Measurements from ENCODE around the gene COL21A1.
A peak's percentile ranks its signal among the peaks of the same experiment; 100 is the strongest.

COL21A1 gene

DNA sequence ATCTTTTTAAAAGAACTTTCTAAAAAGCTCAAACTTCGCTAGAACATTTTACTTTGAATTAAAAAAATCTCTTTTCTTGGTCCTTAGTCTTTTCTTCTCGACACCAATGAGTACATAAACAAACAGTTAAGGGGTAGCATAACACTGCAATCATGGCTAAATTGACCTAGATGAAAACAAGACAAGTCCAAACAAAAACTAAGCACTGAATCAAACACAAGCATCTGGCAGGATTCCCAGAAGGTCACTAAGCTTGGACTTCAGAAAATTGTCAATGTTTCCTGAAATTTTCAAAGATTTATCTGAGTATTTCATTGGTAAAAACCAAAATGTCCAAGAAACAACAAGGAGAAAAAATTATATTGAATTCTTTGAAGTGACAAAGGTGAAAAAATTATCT, 5.0 kb downstream of the COL21A1 start:
- WGBS (ENCODE audit: extremely low coverage, insufficient coverage, insufficient read length): no CpG with 5 or more reads among the region's 2 CpGs
- no peak overlapping the region for H3K4ac ChIP-seq (ENCODE audit: low read depth, low read length)
- no peaks in the 10 kb centered on the region for H3K79me1 ChIP-seq (ENCODE audit: low read length)

DNA sequence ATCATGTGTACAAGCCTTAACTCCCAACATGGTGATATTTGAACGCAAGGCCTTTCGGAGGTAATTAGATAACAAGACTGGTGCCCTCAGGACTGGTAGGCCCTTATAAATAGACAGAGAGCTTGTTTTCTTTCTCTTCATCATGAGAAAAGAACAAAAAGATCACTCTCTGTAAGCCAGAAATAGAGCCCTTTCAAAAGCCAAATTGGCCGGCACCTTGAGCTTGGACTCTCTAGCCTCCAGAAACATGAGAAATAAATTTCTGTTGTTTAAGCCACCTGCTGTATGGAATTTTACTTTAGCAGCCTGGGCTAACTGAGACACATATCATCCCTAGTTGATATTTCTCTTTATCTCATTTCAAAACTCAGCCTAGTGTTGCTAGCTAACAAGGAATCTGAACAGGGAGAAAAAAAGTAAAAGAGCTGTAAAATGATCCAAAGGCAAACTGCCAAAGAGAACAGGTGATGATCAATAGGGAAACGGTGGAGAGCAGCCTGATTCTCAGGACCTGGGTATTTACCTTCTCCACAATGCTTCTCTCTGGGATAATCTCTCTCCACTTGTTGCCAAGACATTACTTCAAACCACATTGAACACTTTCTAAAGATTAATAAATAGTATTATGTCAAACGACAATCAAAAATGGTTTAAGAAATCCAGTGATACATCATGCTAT, 6.1 kb downstream of the COL21A1 start:
- no CpG with 5 or more reads among the region's 5 CpGs for WGBS (ENCODE audit: extremely low coverage, insufficient coverage, insufficient read length)

More for the DNA sequence above, 5.0 kb downstream of the COL21A1 start:
- Histone ChIP-seq H2AK5ac (ENCODE audit: low read length) (no peak overlapping the region), H3K4me3 (ENCODE audit: low read depth, low read length) (no peak overlapping the region), H2BK5ac (ENCODE audit: low read depth, low read length, poor library complexity) (no peak overlapping the region), H4K12ac (ENCODE audit: low read depth, low read length) (no peak overlapping the region), H2BK12ac (ENCODE audit: low read length) (no peak overlapping the region), H3K23ac (ENCODE audit: low read length) (no peak overlapping the region), H4K8ac (ENCODE audit: low read depth, low read length) (no peak overlapping the region), H4K91ac (ENCODE audit: low read depth, low read length) (no peak overlapping the region), H3K4me2 (ENCODE audit: low read length) (no peak overlapping the region), H3K36me3 (ENCODE audit: control insufficient read depth in 1 of 2, insufficient read depth in 2 of 2, low read length in 2 of 2) (no peaks in the 10 kb centered on the region), H3K79me2 (ENCODE audit: control insufficient read depth, insufficient read depth, low read length, poor library complexity) (no peaks in the 10 kb centered on the region), H3K4me1 (ENCODE audit: control insufficient read depth in 1 of 2, insufficient read depth in 2 of 2, low read length in 2 of 2) (peaks cover 5 to 8% of the 10 kb centered on the region in 2 experiments), H3K14ac (ENCODE audit: low read length) (no peak overlapping the region), H3K18ac (ENCODE audit: low read length) (no peak overlapping the region), H2BK120ac (ENCODE audit: insufficient read depth, low read length, poor library complexity) (no peak overlapping the region), H3K9ac (ENCODE audit: low read length) (no peak overlapping the region), H3K27ac (ENCODE audit: low read depth, low read length) (no peak overlapping the region), H2AFZ (ENCODE audit: insufficient read depth, low read length, poor library complexity) (no peak overlapping the region), H3K9me3 (ENCODE audit: insufficient read depth, low read depth, low read length) (no peaks in the 10 kb centered on the region), H3K27me3 (ENCODE audit: insufficient read depth, low read length) (no peaks in the 10 kb centered on the region)
- DNase-seq: no peak

DNA sequence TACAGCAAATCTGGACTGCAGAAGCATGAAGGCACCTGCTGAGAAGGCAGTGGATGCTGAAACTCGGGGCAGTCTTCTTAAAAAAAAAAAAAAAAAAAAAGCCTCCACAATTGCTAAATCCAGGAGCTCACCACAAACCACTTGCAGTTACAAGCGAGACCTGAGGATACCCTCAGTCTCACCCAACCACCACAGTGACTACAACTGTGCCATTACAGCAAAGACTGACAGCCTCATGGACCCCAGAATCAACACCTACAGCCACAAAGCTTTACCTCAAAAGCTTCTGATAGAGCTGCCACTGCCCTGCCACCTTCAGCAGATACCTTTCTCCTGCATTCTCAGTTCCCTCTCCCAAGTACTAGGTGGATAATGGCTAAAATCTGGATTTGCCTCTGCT, 9.0 kb downstream of the COL21A1 start:
- Histone ChIP-seq H3K4me1 (ENCODE audit: control insufficient read depth in 1 of 2, insufficient read depth in 2 of 2, low read length in 2 of 2) (no peaks in the 10 kb centered on the region), H3K4me2 (ENCODE audit: low read length) (no peak overlapping the region), H3K36me3 (ENCODE audit: control insufficient read depth in 1 of 2, insufficient read depth in 2 of 2, low read length in 2 of 2) (no peaks in the 10 kb centered on the region)

More for the DNA sequence above, 6.1 kb downstream of the COL21A1 start:
- no peak overlapping the region for H2BK120ac ChIP-seq (ENCODE audit: insufficient read depth, low read length, poor library complexity)
- no peaks in the 10 kb centered on the region for H3K79me2 ChIP-seq (ENCODE audit: control insufficient read depth, insufficient read depth, low read length, poor library complexity)
- H3K9me3 ChIP-seq (ENCODE audit: insufficient read depth, low read depth, low read length): no peaks in the 10 kb centered on the region
- no peak overlapping the region for H3K27ac ChIP-seq (ENCODE audit: low read depth, low read length)
- no peaks in the 10 kb centered on the region for H3K36me3 ChIP-seq (ENCODE audit: control insufficient read depth in 1 of 2, insufficient read depth in 2 of 2, low read length in 2 of 2)
- no peak overlapping the region for H4K91ac ChIP-seq (ENCODE audit: low read depth, low read length)
- no peaks in the 10 kb centered on the region for H3K27me3 ChIP-seq (ENCODE audit: insufficient read depth, low read length)
- H3K23ac ChIP-seq (ENCODE audit: low read length): no peak overlapping the region
- no peaks in the 10 kb centered on the region for H3K4me1 ChIP-seq (ENCODE audit: control insufficient read depth in 1 of 2, insufficient read depth in 2 of 2, low read length in 2 of 2)
- H2BK5ac ChIP-seq (ENCODE audit: low read depth, low read length, poor library complexity): no peak overlapping the region
- no peak overlapping the region for H4K8ac ChIP-seq (ENCODE audit: low read depth, low read length)
- no peaks in the 10 kb centered on the region for H3K79me1 ChIP-seq (ENCODE audit: low read length)
- DNase-seq: no peak
- no peak overlapping the region for H2AK5ac ChIP-seq (ENCODE audit: low read length)
- no peak overlapping the region for H3K9ac ChIP-seq (ENCODE audit: low read length)
- no peak overlapping the region for H3K4ac ChIP-seq (ENCODE audit: low read depth, low read length)
- no peak overlapping the region for H3K14ac ChIP-seq (ENCODE audit: low read length)
- no peak overlapping the region for H2AFZ ChIP-seq (ENCODE audit: insufficient read depth, low read length, poor library complexity)
- H4K12ac ChIP-seq (ENCODE audit: low read depth, low read length): no peak overlapping the region
- no peak overlapping the region for H3K18ac ChIP-seq (ENCODE audit: low read length)
- no peak overlapping the region for H3K4me2 ChIP-seq (ENCODE audit: low read length)
- H2BK12ac ChIP-seq (ENCODE audit: low read length): no peak overlapping the region
- H3K4me3 ChIP-seq (ENCODE audit: low read depth, low read length): no peak overlapping the region

DNA sequence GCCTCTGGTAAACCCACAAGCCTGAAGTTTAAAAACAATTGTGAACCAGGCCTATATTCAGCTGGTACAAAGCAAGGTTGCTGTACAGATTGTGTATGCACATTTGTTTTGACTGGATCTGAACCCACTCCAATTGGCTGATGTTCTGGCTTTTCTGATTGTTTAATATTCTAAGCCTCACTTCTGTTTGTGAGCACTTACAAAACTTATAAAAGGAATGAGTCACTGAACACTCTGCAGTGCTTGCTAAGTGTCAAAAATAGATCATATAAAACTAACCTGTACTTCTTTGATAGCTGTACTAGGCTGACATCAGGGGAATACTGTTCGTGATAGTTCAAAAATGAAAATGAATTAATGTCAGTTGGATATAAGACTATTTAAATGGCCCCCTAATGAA, 12.1 kb downstream of the COL21A1 start:
- H3K4me1 ChIP-seq (ENCODE audit: control insufficient read depth in 1 of 2, insufficient read depth in 2 of 2, low read length in 2 of 2): no peaks in the 10 kb centered on the region
- no peak overlapping the region for H4K12ac ChIP-seq (ENCODE audit: low read depth, low read length)
- no CpG with 5 or more reads among the region's 1 CpG for WGBS (ENCODE audit: extremely low coverage, insufficient coverage, insufficient read length)
- H4K8ac ChIP-seq (ENCODE audit: low read depth, low read length): no peak overlapping the region
- no peak overlapping the region for H2BK120ac ChIP-seq (ENCODE audit: insufficient read depth, low read length, poor library complexity)
- H3K4me2 ChIP-seq (ENCODE audit: low read length): no peak overlapping the region
- no peak overlapping the region for H2BK5ac ChIP-seq (ENCODE audit: low read depth, low read length, poor library complexity)
- H2AK5ac ChIP-seq (ENCODE audit: low read length): no peak overlapping the region
- no peak overlapping the region for H3K23ac ChIP-seq (ENCODE audit: low read length)
- H4K91ac ChIP-seq (ENCODE audit: low read depth, low read length): no peak overlapping the region
- no peaks in the 10 kb centered on the region for H3K79me1 ChIP-seq (ENCODE audit: low read length)
- DNase-seq: no peak
- no peaks in the 10 kb centered on the region for H3K36me3 ChIP-seq (ENCODE audit: control insufficient read depth in 1 of 2, insufficient read depth in 2 of 2, low read length in 2 of 2)
- no peak overlapping the region for H2BK12ac ChIP-seq (ENCODE audit: low read length)
- no peak overlapping the region for H3K4me3 ChIP-seq (ENCODE audit: low read depth, low read length)
- H3K27ac ChIP-seq (ENCODE audit: low read depth, low read length): no peak overlapping the region
- no peaks in the 10 kb centered on the region for H3K9me3 ChIP-seq (ENCODE audit: insufficient read depth, low read depth, low read length)
- no peak overlapping the region for H2AFZ ChIP-seq (ENCODE audit: insufficient read depth, low read length, poor library complexity)
- no peak overlapping the region for H3K18ac ChIP-seq (ENCODE audit: low read length)
- no peak overlapping the region for H3K9ac ChIP-seq (ENCODE audit: low read length)
- no peak overlapping the region for H3K14ac ChIP-seq (ENCODE audit: low read length)
- H3K79me2 ChIP-seq (ENCODE audit: control insufficient read depth, insufficient read depth, low read length, poor library complexity): no peaks in the 10 kb centered on the region
- H3K4ac ChIP-seq (ENCODE audit: low read depth, low read length): no peak overlapping the region
- H3K27me3 ChIP-seq (ENCODE audit: insufficient read depth, low read length): no peaks in the 10 kb centered on the region

More for the DNA sequence above, 9.0 kb downstream of the COL21A1 start:
- Histone ChIP-seq H3K79me2 (ENCODE audit: control insufficient read depth, insufficient read depth, low read length, poor library complexity) (no peaks in the 10 kb centered on the region), H2BK120ac (ENCODE audit: insufficient read depth, low read length, poor library complexity) (no peak overlapping the region), H2AFZ (ENCODE audit: insufficient read depth, low read length, poor library complexity) (no peak overlapping the region), H3K18ac (ENCODE audit: low read length) (no peak overlapping the region), H3K27me3 (ENCODE audit: insufficient read depth, low read length) (no peaks in the 10 kb centered on the region), H3K4me3 (ENCODE audit: low read depth, low read length) (no peak overlapping the region), H3K23ac (ENCODE audit: low read length) (no peak overlapping the region), H2BK12ac (ENCODE audit: low read length) (no peak overlapping the region), H2AK5ac (ENCODE audit: low read length) (no peak overlapping the region), H4K91ac (ENCODE audit: low read depth, low read length) (no peak overlapping the region), H3K79me1 (ENCODE audit: low read length) (no peaks in the 10 kb centered on the region), H3K14ac (ENCODE audit: low read length) (no peak overlapping the region), H4K8ac (ENCODE audit: low read depth, low read length) (no peak overlapping the region), H3K4ac (ENCODE audit: low read depth, low read length) (no peak overlapping the region), H3K9ac (ENCODE audit: low read length) (peak overlapping the region; percentile 51), H4K12ac (ENCODE audit: low read depth, low read length) (no peak overlapping the region), H3K9me3 (ENCODE audit: insufficient read depth, low read depth, low read length) (no peaks in the 10 kb centered on the region), H2BK5ac (ENCODE audit: low read depth, low read length, poor library complexity) (no peak overlapping the region), H3K27ac (ENCODE audit: low read depth, low read length) (no peak overlapping the region)
- no CpG with 5 or more reads among the region's 2 CpGs for WGBS (ENCODE audit: extremely low coverage, insufficient coverage, insufficient read length)
- no peak for DNase-seq

All from trophoblast cell (in vitro differentiated cells and primary cell).